K562 (cell line): ENCODE measurements around the gene CFAP54. TPM values are rescaled to one million over a fixed set of nuclear protein-coding genes. Genes with fewer than 3 reads are reported as not detected.
A peak's percentile ranks its signal among the peaks of the same experiment; 100 is the strongest.

Experiments used
- BMI1 ChIP-seq: fragments of 150-350 bp; IDR thresholded peaks from 2 replicates; pipeline ENCODE4 v1.6.1; 2014; ENCODE audit warnings: low read length
- FOXA3 ChIP-seq, 2 experiments: fragments of 450-650 bp in 1 of 2; sonication (generic) in 1 of 2; formaldehyde crosslinking; IDR thresholded peaks in 1 of 2; conservative IDR thresholded peaks in 1 of 2; 2 replicates each; pipeline versions ENCODE4 v1.4.0 to v1.8.0; 2020 to 2022; ENCODE audit warnings: mild to moderate bottlenecking in 2 of 2, missing genetic modification reagents in 1 of 2
- KAT2B ChIP-seq: IDR thresholded peaks from one replicate; pipeline ENCODE4 v1.6.1; 2012; ENCODE audit warnings: low read depth, mild to moderate bottlenecking, control low read depth, inconsistent platforms, low read length, moderate library complexity
- MAZ ChIP-seq, 2 experiments: fragments of 450-650 bp in 1 of 2; sonication (generic) in 1 of 2; formaldehyde crosslinking; IDR thresholded peaks in 1 of 2; conservative IDR thresholded peaks in 1 of 2; 2 replicates each; pipeline versions ENCODE4 v1.4.0 to v1.5.0; 2020; ENCODE audit warnings: mild to moderate bottlenecking in 1 of 2, missing genetic modification reagents in 1 of 2
- RAD21 ChIP-seq, 2 experiments: fragments of 250-450 bp in 1 of 2; fragments of 450-650 bp in 1 of 2; sonication (Bioruptor Pico) in 1 of 2; formaldehyde crosslinking in 1 of 2; IDR thresholded peaks in 1 of 2; conservative IDR thresholded peaks in 1 of 2; 2 replicates each; pipeline versions ENCODE4 v1.4.0 to v1.8.0; 2020 to 2022; ENCODE audit warnings: mild to moderate bottlenecking in 2 of 2, moderate library complexity in 1 of 2
- RB1 ChIP-seq: fragments of 450-650 bp; IDR thresholded peaks from 2 replicates; pipeline ENCODE4 v1.6.1; 2017; ENCODE audit warnings: low read depth, mild to moderate bottlenecking
- REST ChIP-seq, 2 experiments: fragments of 450-650 bp; formaldehyde crosslinking in 1 of 2; IDR thresholded peaks; 2 replicates each; pipeline versions ENCODE4 v1.4.0 to v1.6.1; 2014 to 2020; ENCODE audit warnings: mild to moderate bottlenecking in 2 of 2, borderline replicate concordance in 1 of 2, low read depth in 1 of 2
- ZBTB7A ChIP-seq: IDR thresholded peaks from 2 replicates; pipeline ENCODE4 v1.6.1; 2011; ENCODE audit warnings: low read depth, mild to moderate bottlenecking, low read length, moderate library complexity, borderline replicate concordance; ENCODE audit not compliant: control insufficient read depth
- polyA plus RNA-seq, 8 experiments: library from polyadenylated mRNA; depleted of rRNA in 4 of 8; stranded (reverse) in 5 of 8; unstranded in 3 of 8; fragments of >200 nt; fragmentation: Nextera tagmentation in 2 of 8; fragmentation: Illumina TruSeq in 1 of 8; extraction: Ambion mirVana in 2 of 8; extraction: Trizol in 1 of 8; gene quantifications; 2 replicates each; pipeline versions ENCODE4 v1.2.1 to v1.2.3, GENCODE V29; 2011 to 2014; ENCODE audit warnings: inconsistent platforms in 1 of 8, missing spikeins in 1 of 8
- total RNA-seq, 7 experiments: library from RNA; depleted of rRNA in 6 of 7; stranded (reverse); fragments of >200 nt in 6 of 7; fragmentation: Illumina TruSeq in 2 of 7; extraction: Trizol in 2 of 7; gene quantifications; 2 replicates each; pipeline versions ENCODE4 v1.2.1 to v1.2.3, GENCODE V29; 2011 to 2021; ENCODE audit warnings: low replicate concordance in 1 of 7
- TF ChIP-seq, protein P1 (sequence below), 2 experiments: fragments of 450-650 bp; conservative IDR thresholded peaks; 2 replicates each; pipeline ENCODE4 v1.6.1; 2017; ENCODE audit warnings: mild to moderate bottlenecking in 2 of 2, moderate library complexity in 2 of 2

The CFAP54 gene
- total and polyA plus RNA-seq, 9 of the 15 experiments (the other 6 are each of a cell fraction or from before 2014, with no cell fraction given): 0.03 to 0.23 (median 0.10) TPM; not detected in 3

DNA sequence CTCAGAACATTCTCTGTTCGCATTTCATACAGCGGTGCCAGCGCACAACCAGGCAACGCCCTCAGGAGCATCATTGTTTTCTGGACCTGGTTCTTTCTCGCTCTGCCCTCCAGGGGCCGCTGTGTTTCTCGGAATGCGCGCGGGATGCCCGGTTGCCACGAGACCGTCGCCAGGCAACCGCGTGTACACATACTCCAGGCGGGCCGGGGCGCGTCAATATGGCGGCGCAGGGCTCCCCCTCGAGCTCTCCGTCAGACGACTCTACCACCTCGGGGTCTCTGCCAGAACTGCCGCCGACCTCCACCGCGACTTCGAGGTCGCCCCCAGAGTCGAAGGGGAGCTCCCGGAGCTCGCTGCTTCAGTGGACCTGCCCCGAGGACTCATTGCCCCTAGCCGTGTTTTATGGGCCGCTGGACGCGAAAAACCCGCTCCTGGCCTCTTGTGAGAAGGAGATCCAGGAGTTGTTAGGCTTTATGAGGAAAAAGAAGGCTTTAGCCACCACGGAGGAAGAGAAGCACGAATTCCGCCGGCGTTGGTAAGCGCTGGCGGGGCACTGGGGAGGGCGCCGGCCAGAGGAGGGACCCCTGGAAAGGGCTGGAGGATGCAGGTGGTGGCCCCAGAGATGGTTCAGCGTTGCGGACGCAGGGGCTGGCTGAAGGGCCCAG is at the start of gene CFAP54 (continued):
- peak; percentile 26; the same call in 1 of the 2 replicates for TF ChIP-seq REST (IDR thresholded peaks at IDR 0.05; ENCODE audit: borderline replicate concordance)
- no peak for TF ChIP-seq REST (CRISPR knock-in tag; IDR thresholded peaks at IDR 0.05; ENCODE audit: low read depth)
- TF ChIP-seq, protein P1, sequence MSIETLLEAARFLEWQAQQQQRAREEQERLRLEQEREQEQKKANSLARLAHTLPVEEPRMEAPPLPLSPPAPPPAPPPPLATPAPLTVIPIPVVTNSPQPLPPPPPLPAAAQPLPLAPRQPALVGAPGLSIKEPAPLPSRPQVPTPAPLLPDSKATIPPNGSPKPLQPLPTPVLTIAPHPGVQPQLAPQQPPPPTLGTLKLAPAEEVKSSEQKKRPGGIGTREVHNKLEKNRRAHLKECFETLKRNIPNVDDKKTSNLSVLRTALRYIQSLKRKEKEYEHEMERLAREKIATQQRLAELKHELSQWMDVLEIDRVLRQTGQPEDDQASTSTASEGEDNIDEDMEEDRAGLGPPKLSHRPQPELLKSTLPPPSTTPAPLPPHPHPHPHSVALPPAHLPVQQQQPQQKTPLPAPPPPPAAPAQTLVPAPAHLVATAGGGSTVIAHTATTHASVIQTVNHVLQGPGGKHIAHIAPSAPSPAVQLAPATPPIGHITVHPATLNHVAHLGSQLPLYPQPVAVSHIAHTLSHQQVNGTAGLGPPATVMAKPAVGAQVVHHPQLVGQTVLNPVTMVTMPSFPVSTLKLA (conservative IDR thresholded peaks at IDR 0.05): peak; percentile 32 to 66; a peak in 3 of 4 replicates
- peak; percentile 99 for TF ChIP-seq BMI1
- TF ChIP-seq RAD21 (CRISPR knock-in tag; conservative IDR thresholded peaks at IDR 0.05 in 1 of 2, IDR thresholded peaks at IDR 0.05 in 1 of 2): peak; percentile 53 to 66
- peak; percentile 30 to 72; a peak in 3 of 4 replicates for TF ChIP-seq FOXA3 (CRISPR knock-in tag; conservative IDR thresholded peaks at IDR 0.05 in 1 of 2, IDR thresholded peaks at IDR 0.05 in 1 of 2)
- TF ChIP-seq RB1: peak; percentile 86
- peak; percentile 35; the same call in 1 of the 2 replicates for TF ChIP-seq ZBTB7A
- no peak for TF ChIP-seq KAT2B
- TF ChIP-seq MAZ (CRISPR knock-in tag; conservative IDR thresholded peaks at IDR 0.05 in 1 of 2, IDR thresholded peaks at IDR 0.05 in 1 of 2): 0 out of 4 replicates have a peak, but pooled peaks have one; percentile 22 to 40
